Mesenchymal stem cell (in vitro differentiated cells and primary cell): ENCODE results near the gene APOA1.

ENCODE experiments used
- DNase-seq: peaks from one replicate; pipeline ENCODE4 v3.0.0-alpha.2; 2013
- H2AFZ ChIP-seq: one replicate; pipeline ENCODE4 v1.6.1; 2013; ENCODE audit warnings: low read depth, mild to moderate bottlenecking, control low read depth, inconsistent platforms, low read length, moderate library complexity
- H2AK5ac ChIP-seq: 2 replicates; pipeline ENCODE4 v1.6.1; 2013; ENCODE audit warnings: low read length, moderate library complexity, mild to moderate bottlenecking, inconsistent platforms; ENCODE audit not compliant: severe bottlenecking
- H2BK120ac ChIP-seq: one replicate; pipeline ENCODE4 v1.6.1; 2013; ENCODE audit warnings: low read depth, mild to moderate bottlenecking, inconsistent platforms, low read length, moderate library complexity
- H2BK12ac ChIP-seq, 2 experiments: one replicate each; pipeline ENCODE4 v1.6.1; 2013; ENCODE audit warnings: inconsistent platforms in 2 of 2, low read length in 2 of 2, mild to moderate bottlenecking in 2 of 2, moderate library complexity in 2 of 2, control low read depth in 1 of 2
- H2BK15ac ChIP-seq: one replicate; pipeline ENCODE4 v1.6.1; 2013; ENCODE audit warnings: mild to moderate bottlenecking, low read depth, inconsistent platforms; ENCODE audit not compliant: poor library complexity, severe bottlenecking
- H2BK5ac ChIP-seq: 2 replicates; pipeline ENCODE4 v1.6.1; 2013; ENCODE audit warnings: low read depth, mild to moderate bottlenecking, low read length, control low read depth, inconsistent platforms; ENCODE audit not compliant: poor library complexity, severe bottlenecking
- H3K14ac ChIP-seq, 2 experiments: one replicate each; pipeline ENCODE4 v1.6.1; 2013; ENCODE audit warnings: inconsistent platforms in 2 of 2, low read length in 2 of 2, control low read depth in 1 of 2, mild to moderate bottlenecking in 1 of 2, moderate library complexity in 1 of 2
- H3K18ac ChIP-seq, 2 experiments: one replicate each; pipeline ENCODE4 v1.6.1; 2013; ENCODE audit warnings: inconsistent platforms in 2 of 2, low read length in 2 of 2, control low read depth in 1 of 2, low read depth in 1 of 2, mild to moderate bottlenecking in 1 of 2
- H3K23ac ChIP-seq, 2 experiments: one replicate each; pipeline ENCODE4 v1.6.1; 2013; ENCODE audit warnings: inconsistent platforms in 2 of 2, low read length in 2 of 2, mild to moderate bottlenecking in 2 of 2, moderate library complexity in 2 of 2, control low read depth in 1 of 2
- H3K27ac ChIP-seq: 2 replicates; pipeline ENCODE4 v1.5.1; 2013; ENCODE audit warnings: mild to moderate bottlenecking, moderate library complexity, low read length, control low read depth, inconsistent platforms; ENCODE audit not compliant: poor library complexity, severe bottlenecking
- H3K27me3 ChIP-seq, 2 experiments: 2 replicates each; pipeline versions ENCODE4 v1.6.1 to v1.7.0; 2013; ENCODE audit warnings: low read length in 2 of 2, mild to moderate bottlenecking in 2 of 2, moderate library complexity in 2 of 2, control low read depth in 1 of 2, inconsistent platforms in 1 of 2; ENCODE audit not compliant: control insufficient read depth in 1 of 2, insufficient read depth in 1 of 2
- H3K36me3 ChIP-seq, 2 experiments: 2 replicates each; pipeline versions ENCODE4 v1.6.1 to v1.7.0; 2013; ENCODE audit warnings: low read length in 2 of 2, control low read depth in 1 of 2, inconsistent platforms in 1 of 2, low read depth in 1 of 2, mild to moderate bottlenecking in 1 of 2; ENCODE audit not compliant: insufficient read depth in 2 of 2, control insufficient read depth in 1 of 2
- H3K4ac ChIP-seq, 2 experiments: one replicate each; pipeline ENCODE4 v1.6.1; 2013; ENCODE audit warnings: inconsistent platforms in 2 of 2, low read length in 2 of 2, mild to moderate bottlenecking in 2 of 2, moderate library complexity in 2 of 2, control low read depth in 1 of 2, low read depth in 1 of 2
- H3K4me1 ChIP-seq: 2 replicates; pipeline ENCODE4 v1.6.1; 2013; ENCODE audit warnings: low read depth, low read length, control low read depth; ENCODE audit not compliant: control insufficient read depth, insufficient read depth
- H3K4me2 ChIP-seq: 2 replicates; pipeline ENCODE4 v1.6.1; 2013; ENCODE audit warnings: low read length, mild to moderate bottlenecking, inconsistent platforms; ENCODE audit not compliant: poor library complexity, severe bottlenecking
- H3K4me3 ChIP-seq, 2 experiments: 2 replicates each; pipeline versions ENCODE4 v1.5.1 to v1.7.0; 2013; ENCODE audit warnings: low read length in 2 of 2, mild to moderate bottlenecking in 2 of 2, control low read depth in 1 of 2, low read depth in 1 of 2; ENCODE audit not compliant: insufficient read depth in 1 of 2
- H3K79me1 ChIP-seq: replicated peaks from 2 replicates; pipeline ENCODE4 v1.6.1; 2013; ENCODE audit warnings: mild to moderate bottlenecking, control low read depth, low read length, inconsistent platforms; ENCODE audit not compliant: poor library complexity, severe bottlenecking
- H3K9ac ChIP-seq: 2 replicates; pipeline ENCODE4 v1.7.0; 2013; ENCODE audit warnings: mild to moderate bottlenecking, low read length, moderate library complexity
- H3K9me3 ChIP-seq: 2 replicates; pipeline ENCODE4 v1.7.0; 2013; ENCODE audit warnings: mild to moderate bottlenecking, low read length; ENCODE audit not compliant: control insufficient read depth
- H4K8ac ChIP-seq: one replicate; pipeline ENCODE4 v1.6.1; 2013; ENCODE audit warnings: inconsistent platforms, mild to moderate bottlenecking, low read length, moderate library complexity
- H4K91ac ChIP-seq: one replicate; pipeline ENCODE4 v1.6.1; 2013; ENCODE audit warnings: mild to moderate bottlenecking, low read length, inconsistent platforms
- WGBS: methylation state at CpG from one replicate; pipeline ENCODE4 v1.1.7; 2013; ENCODE audit warnings: mixed read lengths; 5-methylcytosine and 5-hydroxymethylcytosine counted together

Gene APOA1

DNA sequence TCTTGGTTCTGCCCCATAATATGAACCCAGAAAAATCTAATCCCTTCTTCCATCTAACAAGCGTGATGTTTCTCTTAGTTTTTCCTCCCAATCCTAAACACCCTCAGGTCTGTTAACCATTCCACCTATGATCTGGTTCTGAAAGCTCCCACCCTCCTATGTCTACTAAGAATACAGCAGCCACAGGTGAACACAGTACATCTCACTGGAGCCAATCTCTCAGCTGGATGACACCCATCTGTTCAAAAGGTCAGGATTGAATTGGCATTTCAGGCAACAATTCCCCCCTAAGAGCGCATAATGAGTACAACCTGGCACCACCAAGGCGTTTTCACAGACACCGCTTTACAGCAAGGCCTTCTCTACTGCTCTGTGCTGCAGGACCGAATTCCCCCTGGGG is 19.0 kb upstream of the APOA1 start:
- Histone ChIP-seq H3K4ac (no peak overlapping the region), H2BK15ac (no peak overlapping the region), H3K18ac (no peak overlapping the region), H3K79me1 (peaks cover 9% of the 10 kb centered on the region), H3K23ac (no peak overlapping the region), H3K4me1 (peaks cover 13% of the 10 kb centered on the region), H3K36me3 (peaks cover 24 to 57% of the 10 kb centered on the region in 2 experiments), H2AFZ (no peak overlapping the region), H3K9me3 (no peaks in the 10 kb centered on the region), H3K4me2 (no peak overlapping the region), H3K27ac (no peak overlapping the region), H3K27me3 (no peaks in the 10 kb centered on the region), H3K9ac (no peak overlapping the region), H3K14ac (no peak overlapping the region), H2BK120ac (no peak overlapping the region), H2BK12ac (no peak overlapping the region), H4K8ac (no peak overlapping the region), H2BK5ac (no peak overlapping the region), H4K91ac (no peak overlapping the region), H3K4me3 (no peak overlapping the region), H2AK5ac (no peak overlapping the region)
- 97% methylated on average over 5 of the region's 5 CpGs for WGBS
- no peak for DNase-seq

DNA sequence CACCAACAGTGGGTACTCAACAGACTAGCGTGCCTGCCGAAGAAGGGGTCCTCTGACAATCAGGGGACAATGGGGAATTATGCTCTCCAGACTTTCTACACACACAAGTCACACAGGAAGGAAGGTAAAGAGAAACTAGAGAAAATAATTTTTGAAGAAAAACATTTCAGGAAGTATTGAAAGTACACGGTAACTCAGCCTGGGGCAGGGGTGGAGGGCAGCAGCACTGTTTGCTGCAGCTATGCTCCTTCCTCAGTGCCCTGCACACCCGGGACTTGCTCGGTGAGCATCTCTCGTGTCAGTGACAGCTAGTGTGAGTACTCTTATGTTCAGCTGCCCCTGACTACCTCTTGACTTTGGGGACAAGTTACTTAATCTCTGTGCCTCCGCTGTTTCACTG is 18.0 kb upstream of the APOA1 start:
- Histone ChIP-seq H3K4me1 (peaks cover 13% of the 10 kb centered on the region), H3K4me3 (no peak overlapping the region), H2BK12ac (peak overlapping the region in 1 of 2 experiments; percentile 7), H4K91ac (no peak overlapping the region), H3K9me3 (no peaks in the 10 kb centered on the region), H3K14ac (no peak overlapping the region), H2AFZ (no peak overlapping the region), H2BK15ac (no peak overlapping the region), H3K9ac (no peak overlapping the region), H3K23ac (no peak overlapping the region), H4K8ac (peak overlapping the region; percentile 51), H2AK5ac (no peak overlapping the region), H2BK5ac (no peak overlapping the region), H2BK120ac (no peak overlapping the region), H3K79me1 (peaks cover 9% of the 10 kb centered on the region), H3K4me2 (no peak overlapping the region), H3K36me3 (peaks cover 21 to 48% of the 10 kb centered on the region in 2 experiments), H3K27ac (no peak overlapping the region), H3K27me3 (no peaks in the 10 kb centered on the region), H3K4ac (no peak overlapping the region), H3K18ac (no peak overlapping the region)
- no peak for DNase-seq
- WGBS, result 95% methylated on average over 6 of the region's 7 CpGs

- Histone ChIP-seq H2BK5ac (no peak overlapping the region), H3K4me3 (peak overlapping the region in 1 of 2 experiments; percentile 43), H3K4me1 (peaks cover 13% of the 10 kb centered on the region), H3K4ac (peak overlapping the region in 1 of 2 experiments; percentile 17), H3K79me1 (peaks cover 12% of the 10 kb centered on the region), H3K14ac (no peak overlapping the region), H3K23ac (no peak overlapping the region), H2AFZ (no peak overlapping the region), H4K91ac (no peak overlapping the region), H3K9me3 (no peaks in the 10 kb centered on the region), H2BK15ac (no peak overlapping the region), H3K27me3 (no peaks in the 10 kb centered on the region), H4K8ac (peak overlapping the region; percentile 3), H3K36me3 (peaks cover 20 to 39% of the 10 kb centered on the region in 2 experiments), H3K4me2 (no peak overlapping the region), H2BK120ac (peak overlapping the region; percentile 64), H2BK12ac (peak overlapping the region; percentile 8 to 61), H3K9ac (peak overlapping the region; percentile 68), H3K18ac (peak overlapping the region; percentile 71 to 79), H3K27ac (peak overlapping the region; percentile 33), H2AK5ac (no peak overlapping the region)
- 39% methylated on average over 4 of the region's 6 CpGs for WGBS
- peak; percentile 94 for DNase-seq
These were observed 16.1 kb upstream of the APOA1 start for GRCh38 chr11:116853461-116854073.

- Histone ChIP-seq H3K27me3 (no peaks in the 10 kb centered on the region), H3K27ac (no peak overlapping the region), H2BK120ac (no peak overlapping the region), H3K4ac (no peak overlapping the region), H2AK5ac (peak overlapping the region; percentile 71), H2BK5ac (no peak overlapping the region), H3K36me3 (peaks cover 15 to 36% of the 10 kb centered on the region in 2 experiments), H4K8ac (no peak overlapping the region), H3K14ac (peak overlapping the region in 1 of 2 experiments; percentile 27), H3K79me1 (peaks cover 12% of the 10 kb centered on the region), H3K9ac (peak overlapping the region; percentile 52), H4K91ac (no peak overlapping the region), H2BK12ac (peak overlapping the region; percentile 28 to 91), H3K4me3 (no peak overlapping the region), H3K18ac (peak overlapping the region in 1 of 2 experiments; percentile 61), H3K23ac (no peak overlapping the region), H3K4me1 (peaks cover 13% of the 10 kb centered on the region), H3K4me2 (no peak overlapping the region), H2BK15ac (no peak overlapping the region), H3K9me3 (no peaks in the 10 kb centered on the region), H2AFZ (no peak overlapping the region)
- peak; percentile 63 for DNase-seq
- WGBS, result 55% methylated on average over 4 of the region's 5 CpGs
These were observed 15.0 kb upstream of the APOA1 start for GRCh38 chr11:116852261-116853031.
